Astrocyte of the spinal cord (primary cell): ENCODE results near the gene TRPM5.

Experiments used
- DNase-seq: peaks from one replicate; pipeline ENCODE4 v3.0.0; 2011; ENCODE audit warnings: low read depth, low spot score
- H3K4me3 ChIP-seq: 2 replicates; pipeline ENCODE4 v1.5.1; 2011; ENCODE audit warnings: low read depth, mild to moderate bottlenecking, low read length, moderate library complexity
- in situ Hi-C: cut with HindIII; loops from 2 replicates; pipeline ENCODE4 v1.10.0; 2017; ENCODE audit warnings: low sequenced_read_pairs
- TF ChIP-seq, protein P1 (sequence below): IDR thresholded peaks from 2 replicates; pipeline ENCODE4 v1.5.1; 2012; ENCODE audit warnings: low read depth, mild to moderate bottlenecking, low read length, inconsistent platforms

TRPM5 gene, protein sequence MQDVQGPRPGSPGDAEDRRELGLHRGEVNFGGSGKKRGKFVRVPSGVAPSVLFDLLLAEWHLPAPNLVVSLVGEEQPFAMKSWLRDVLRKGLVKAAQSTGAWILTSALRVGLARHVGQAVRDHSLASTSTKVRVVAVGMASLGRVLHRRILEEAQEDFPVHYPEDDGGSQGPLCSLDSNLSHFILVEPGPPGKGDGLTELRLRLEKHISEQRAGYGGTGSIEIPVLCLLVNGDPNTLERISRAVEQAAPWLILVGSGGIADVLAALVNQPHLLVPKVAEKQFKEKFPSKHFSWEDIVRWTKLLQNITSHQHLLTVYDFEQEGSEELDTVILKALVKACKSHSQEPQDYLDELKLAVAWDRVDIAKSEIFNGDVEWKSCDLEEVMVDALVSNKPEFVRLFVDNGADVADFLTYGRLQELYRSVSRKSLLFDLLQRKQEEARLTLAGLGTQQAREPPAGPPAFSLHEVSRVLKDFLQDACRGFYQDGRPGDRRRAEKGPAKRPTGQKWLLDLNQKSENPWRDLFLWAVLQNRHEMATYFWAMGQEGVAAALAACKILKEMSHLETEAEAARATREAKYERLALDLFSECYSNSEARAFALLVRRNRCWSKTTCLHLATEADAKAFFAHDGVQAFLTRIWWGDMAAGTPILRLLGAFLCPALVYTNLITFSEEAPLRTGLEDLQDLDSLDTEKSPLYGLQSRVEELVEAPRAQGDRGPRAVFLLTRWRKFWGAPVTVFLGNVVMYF (N-terminal part only)

GRCh38 chr11:2443881-2444820 is at the start of gene TRPM5:
TSS of gene TRPM5 (minus strand) at chr11:2444514. CDS start at chr11:2423036, 21,478 bp downstream.
- in situ Hi-C loops, result no loop called here
- H3K4me3 ChIP-seq, result no peak within 1 kb of the TSS
- TF ChIP-seq, protein P1, sequence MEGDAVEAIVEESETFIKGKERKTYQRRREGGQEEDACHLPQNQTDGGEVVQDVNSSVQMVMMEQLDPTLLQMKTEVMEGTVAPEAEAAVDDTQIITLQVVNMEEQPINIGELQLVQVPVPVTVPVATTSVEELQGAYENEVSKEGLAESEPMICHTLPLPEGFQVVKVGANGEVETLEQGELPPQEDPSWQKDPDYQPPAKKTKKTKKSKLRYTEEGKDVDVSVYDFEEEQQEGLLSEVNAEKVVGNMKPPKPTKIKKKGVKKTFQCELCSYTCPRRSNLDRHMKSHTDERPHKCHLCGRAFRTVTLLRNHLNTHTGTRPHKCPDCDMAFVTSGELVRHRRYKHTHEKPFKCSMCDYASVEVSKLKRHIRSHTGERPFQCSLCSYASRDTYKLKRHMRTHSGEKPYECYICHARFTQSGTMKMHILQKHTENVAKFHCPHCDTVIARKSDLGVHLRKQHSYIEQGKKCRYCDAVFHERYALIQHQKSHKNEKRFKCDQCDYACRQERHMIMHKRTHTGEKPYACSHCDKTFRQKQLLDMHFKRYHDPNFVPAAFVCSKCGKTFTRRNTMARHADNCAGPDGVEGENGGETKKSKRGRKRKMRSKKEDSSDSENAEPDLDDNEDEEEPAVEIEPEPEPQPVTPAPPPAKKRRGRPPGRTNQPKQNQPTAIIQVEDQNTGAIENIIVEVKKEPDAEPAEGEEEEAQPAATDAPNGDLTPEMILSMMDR, result no peak
- no peak for DNase-seq

- in situ Hi-C loops, result no loop called here
- no peak overlapping the region for H3K4me3 ChIP-seq
- DNase-seq, result no peak
- TF ChIP-seq, protein P1, result no peak
These were observed 44.8 kb upstream of the TRPM5 start for GRCh38 chr11:2489083-2489482.

- in situ Hi-C loops, result no loop called here
- no peak for DNase-seq
- TF ChIP-seq, protein P1, result no peak
- H3K4me3 ChIP-seq, result no peak overlapping the region
These were observed 43.7 kb upstream of the TRPM5 start for GRCh38 chr11:2488004-2488403.

DNA sequence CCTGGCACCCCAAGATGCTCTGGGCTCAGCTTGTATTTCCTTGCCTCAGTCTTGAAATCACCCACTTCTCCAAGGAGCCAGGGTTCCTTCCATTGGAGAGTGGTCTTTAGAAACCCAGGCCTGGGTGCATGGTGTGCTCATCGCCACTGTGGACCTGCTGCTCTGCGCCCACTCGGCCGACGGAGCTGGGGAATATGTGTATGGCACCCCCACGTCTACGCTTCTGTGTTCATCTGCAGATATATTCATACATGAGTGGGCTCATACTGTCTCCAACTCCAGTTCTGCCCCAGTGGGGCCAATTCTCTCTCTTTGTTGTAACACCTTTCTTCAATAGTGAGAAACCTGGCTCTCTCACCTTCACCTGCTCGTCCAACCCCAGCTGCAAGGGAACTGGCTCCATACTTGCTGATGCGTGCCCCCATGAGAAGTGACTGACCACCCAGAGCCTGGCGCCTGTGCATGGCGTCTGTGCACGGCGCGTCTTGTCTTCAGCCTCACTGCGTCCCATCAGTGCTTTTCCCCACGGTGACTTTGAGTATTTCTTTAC is 40.3 kb upstream of the TRPM5 start:
- no peak overlapping the region for H3K4me3 ChIP-seq
- TF ChIP-seq, protein P1, result no peak
- in situ Hi-C loops, result no loop called here
- DNase-seq, result no peak

- H3K4me3 ChIP-seq, result no peak overlapping the region
- in situ Hi-C loops, result no loop called here
- TF ChIP-seq, protein P1, result no peak
- DNase-seq, result no peak
These were observed 39.1 kb upstream of the TRPM5 start for GRCh38 chr11:2483426-2483825.

DNA sequence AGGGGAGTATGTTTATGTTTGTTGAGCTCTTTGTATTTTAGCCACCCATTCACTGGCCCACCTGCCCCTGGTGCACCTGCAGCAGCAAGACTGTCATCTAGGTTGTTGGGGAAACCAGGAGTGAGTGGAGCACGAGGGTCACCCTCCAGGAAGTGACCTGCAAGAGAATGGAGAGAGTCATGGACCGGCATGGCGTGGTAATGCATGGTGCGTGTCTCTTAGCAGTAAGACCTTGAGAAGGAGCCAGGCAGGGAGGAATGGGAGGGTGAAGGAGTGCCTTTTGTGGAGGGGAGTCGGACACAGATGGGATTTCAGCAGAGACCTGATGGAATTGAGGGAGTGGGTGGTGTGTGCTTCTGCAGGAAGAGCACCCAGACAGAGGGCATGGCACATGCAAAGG is 38.4 kb upstream of the TRPM5 start:
- no peak for DNase-seq
- TF ChIP-seq, protein P1, result no peak
- in situ Hi-C loops, result no loop called here
- H3K4me3 ChIP-seq, result no peak overlapping the region
